Natural killer cell (primary cell): ENCODE measurements around the gene FSD2. TPM values are rescaled to one million over a fixed set of nuclear protein-coding genes. Genes with fewer than 3 reads are reported as not detected.
A peak's percentile ranks its signal among the peaks of the same experiment; 100 is the strongest.
"Not testable (repeated sequence)": the region's sequence is repeated elsewhere in the genome, so short reads cannot be mapped to it uniquely, and the experiment has no call there.

ENCODE experiments used
- ATAC-seq, 3 donors: fragments of 150-1000 bp in 2 of 3; fragments of 200-7000 bp in 1 of 3; cut with Tn5 transposase; 1 replicate in 1 of 3; 2 replicates in 2 of 3; pipeline ENCODE4 v1.10.0; 2021; ENCODE audit warnings: mild to moderate bottlenecking in 2 of 3, moderate library complexity in 2 of 3
- DNase-seq, 2 donors: peaks; one replicate each; pipeline versions ENCODE4 v3.0.0 to v3.0.0-alpha.2; 2013 to 2021; ENCODE audit warnings: mixed read lengths in 1 of 2
- H3K27ac ChIP-seq: one replicate; pipeline ENCODE4 v1.5.1; 2013; ENCODE audit warnings: mild to moderate bottlenecking, low read length
- H3K27me3 ChIP-seq: one replicate; pipeline ENCODE4 v1.6.1; 2013; ENCODE audit warnings: low read length; ENCODE audit not compliant: control insufficient read depth, insufficient read depth
- H3K36me3 ChIP-seq: one replicate; pipeline ENCODE4 v1.6.1; 2013; ENCODE audit warnings: low read length; ENCODE audit not compliant: control insufficient read depth, insufficient read depth
- H3K4me1 ChIP-seq: one replicate; pipeline ENCODE4 v1.6.1; 2013; ENCODE audit warnings: low read length; ENCODE audit not compliant: control insufficient read depth, insufficient read depth
- H3K4me3 ChIP-seq: one replicate; pipeline ENCODE4 v1.5.1; 2013; ENCODE audit warnings: low read length
- H3K9me3 ChIP-seq: one replicate; pipeline ENCODE4 v1.6.1; 2013; ENCODE audit warnings: low read length; ENCODE audit not compliant: control insufficient read depth, insufficient read depth
- H3K27ac Mint-ChIP-seq, 2 donors: one replicate each; pipeline ENCODE4 v1.8.0; 2022; ENCODE audit warnings: mild to moderate bottlenecking in 2 of 2, mixed read lengths in 2 of 2, moderate library complexity in 1 of 2
- H3K27me3 Mint-ChIP-seq, 2 donors: one replicate each; pipeline ENCODE4 v1.8.0; 2022; ENCODE audit warnings: low read depth in 2 of 2, mixed read lengths in 2 of 2
- H3K36me3 Mint-ChIP-seq: one replicate; pipeline ENCODE4 v1.8.0; 2022; ENCODE audit warnings: mixed read lengths
- H3K4me1 Mint-ChIP-seq, 2 donors: one replicate each; pipeline ENCODE4 v1.8.0; 2022; ENCODE audit warnings: mixed read lengths in 2 of 2
- H3K4me3 Mint-ChIP-seq: one replicate; pipeline ENCODE4 v1.8.0; 2022; ENCODE audit warnings: mild to moderate bottlenecking, moderate library complexity, mixed read lengths
- H3K9me3 Mint-ChIP-seq, 2 donors: one replicate each; pipeline ENCODE4 v1.8.0; 2022; ENCODE audit warnings: mixed read lengths in 2 of 2
- CTCF ChIP-seq: fragments of 200-600 bp; IDR thresholded peaks from one replicate; pipeline ENCODE4 v1.8.0; 2022; ENCODE audit warnings: antibody characterized with exemption
- WGBS: methylation state at CpG from one replicate; pipeline ENCODE4 v1.1.7; 2013; ENCODE audit warnings: missing lambda C conversion rate; ENCODE audit not compliant: insufficient coverage; 5-methylcytosine and 5-hydroxymethylcytosine counted together
- intact Hi-C: fragments of 100-400 bp; cut with micrococcal nuclease; formaldehyde crosslinking; loops from one replicate; pipeline ENCODE4 v1.14.2; 2022
- total RNA-seq, 4 donors: library from RNA; stranded (reverse); fragments of 120-200 nt in 1 of 4; gene quantifications; one replicate each; pipeline versions ENCODE4 v1.2.3 to v1.2.4, GENCODE V29; 2013 to 2022

FSD2 gene
- total RNA-seq, 3 donors from 2014 or later (not counting 1 experiment from before 2014, with no cell fraction given), result not detected

GRCh38 chr15:82830427-82831173 is 24.7 kb upstream of the FSD2 start:
- no peak overlapping the region for H3K27ac ChIP-seq
- Mint-ChIP-seq H3K27ac (peak overlapping the region in 1 of 2 donors; percentile 78), H3K27me3 (no peaks in the 10 kb centered on the region), H3K9me3 (no peaks in the 10 kb centered on the region), H3K36me3 (peaks cover 50% of the 10 kb centered on the region), H3K4me1 (peaks cover 27 to 34% of the 10 kb centered on the region in 2 donors), H3K4me3 (peak overlapping the region; percentile 25)
- no peak for DNase-seq
- peaks cover 92% of the 10 kb centered on the region for H3K36me3 ChIP-seq
- H3K4me3 ChIP-seq, result no peak overlapping the region
- H3K27me3 ChIP-seq, result no peaks in the 10 kb centered on the region
- H3K9me3 ChIP-seq, result no peaks in the 10 kb centered on the region
- no peak for ATAC-seq
- intact Hi-C loops, result no loop called here
- no peaks in the 10 kb centered on the region for H3K4me1 ChIP-seq
- TF ChIP-seq CTCF, result no peak
- WGBS, result 93% methylated on average over 18 of the region's 18 CpGs

DNA sequence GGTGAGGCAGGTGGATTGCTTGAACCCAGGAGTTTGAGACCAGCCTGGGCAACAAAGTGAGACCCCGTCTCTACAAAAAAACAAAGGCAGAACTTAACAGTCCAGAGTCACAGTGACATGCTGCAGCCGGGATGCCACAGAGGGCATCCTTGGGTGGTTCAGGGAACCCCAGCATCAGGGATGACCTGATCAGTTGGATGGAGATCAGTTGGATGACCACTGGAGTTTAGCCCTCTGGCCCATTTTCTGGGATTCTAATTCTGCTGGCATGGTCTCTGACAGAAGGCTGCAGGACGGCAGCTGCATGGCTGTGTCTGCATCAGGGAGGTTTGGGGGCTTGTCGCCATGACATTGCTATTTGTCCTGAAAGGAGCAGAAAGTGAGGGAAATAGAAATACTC is 23.4 kb upstream of the FSD2 start:
- H3K4me1 ChIP-seq, result no peaks in the 10 kb centered on the region
- Mint-ChIP-seq H3K27me3 (no peaks in the 10 kb centered on the region), H3K4me3 (no peak overlapping the region), H3K36me3 (peaks cover 50% of the 10 kb centered on the region), H3K9me3 (no peaks in the 10 kb centered on the region), H3K4me1 (peaks cover 27 to 34% of the 10 kb centered on the region in 2 donors), H3K27ac (peak overlapping the region; percentile 21 to 78)
- WGBS, result over 99% methylated on average over 4 of the region's 4 CpGs
- no peaks in the 10 kb centered on the region for H3K9me3 ChIP-seq
- H3K36me3 ChIP-seq, result peaks cover 94% of the 10 kb centered on the region
- intact Hi-C loops, result no loop called here
- peak in 1 of 3 donors; percentile 7 for ATAC-seq
- no peaks in the 10 kb centered on the region for H3K27me3 ChIP-seq
- DNase-seq, result no peak
- TF ChIP-seq CTCF, result no peak
- no peak overlapping the region for H3K4me3 ChIP-seq
- no peak overlapping the region for H3K27ac ChIP-seq

- DNase-seq (no peak), ATAC-seq (peak in 1 of 3 donors; percentile 9)
- Mint-ChIP-seq H3K27me3 (no peaks in the 10 kb centered on the region), H3K4me3 (no peak overlapping the region), H3K9me3 (no peaks in the 10 kb centered on the region), H3K36me3 (peaks cover 50% of the 10 kb centered on the region), H3K4me1 (peaks cover 24 to 31% of the 10 kb centered on the region in 2 donors), H3K27ac (peak overlapping the region; percentile 21 to 78)
- TF ChIP-seq CTCF, result no peak
- H3K4me3 ChIP-seq, result no peak overlapping the region
- intact Hi-C loops, result no loop called here
- no peaks in the 10 kb centered on the region for H3K4me1 ChIP-seq
- no peaks in the 10 kb centered on the region for H3K27me3 ChIP-seq
- no peak overlapping the region for H3K27ac ChIP-seq
- H3K36me3 ChIP-seq, result peaks cover 93% of the 10 kb centered on the region
- no peaks in the 10 kb centered on the region for H3K9me3 ChIP-seq
- WGBS, result 86% methylated on average over 1 of the region's 1 CpG
Observed at GRCh38 chr15:82828075-82828474, 22.2 kb upstream of the FSD2 start.

GRCh38 chr15:82823049-82823448 is 17.2 kb upstream of the FSD2 start:
- H3K9me3 ChIP-seq, result no peaks in the 10 kb centered on the region
- H3K27me3 Mint-ChIP-seq, result no peaks in the 10 kb centered on the region
- peaks cover 38% of the 10 kb centered on the region for H3K36me3 Mint-ChIP-seq
- ATAC-seq (no peak), DNase-seq (no peak)
- peaks cover 86% of the 10 kb centered on the region for H3K36me3 ChIP-seq
- no peaks in the 10 kb centered on the region for H3K9me3 Mint-ChIP-seq
- WGBS, result 100% methylated on average over 5 of the region's 5 CpGs
- H3K27ac ChIP-seq, result no peak overlapping the region
- intact Hi-C loops, result no loop called here
- no peak for TF ChIP-seq CTCF
- H3K27ac Mint-ChIP-seq, result no peak overlapping the region
- H3K4me1 ChIP-seq, result no peaks in the 10 kb centered on the region
- no peaks in the 10 kb centered on the region for H3K27me3 ChIP-seq
- no peak overlapping the region for H3K4me3 ChIP-seq
- no peak overlapping the region for H3K4me3 Mint-ChIP-seq
- peaks cover 13 to 18% of the 10 kb centered on the region in 2 donors for H3K4me1 Mint-ChIP-seq

- Mint-ChIP-seq H3K27ac (peak overlapping the region in 1 of 2 donors; percentile 72), H3K4me1 (peaks cover 17 to 21% of the 10 kb centered on the region in 2 donors), H3K36me3 (peaks cover 36% of the 10 kb centered on the region)
- H3K9me3 ChIP-seq, DNase-seq, H3K27me3 Mint-ChIP-seq, H3K4me3 ChIP-seq, intact Hi-C loops, H3K27ac ChIP-seq, H3K27me3 ChIP-seq, H3K9me3 Mint-ChIP-seq, H3K4me1 ChIP-seq, H3K4me3 Mint-ChIP-seq, ATAC-seq: not testable (repeated sequence)
- peaks cover 86% of the 10 kb centered on the region for H3K36me3 ChIP-seq
Observed at GRCh38 chr15:82821851-82822250, 16.0 kb upstream of the FSD2 start.
